SJCRH30 (cell line): Measurements from ENCODE around the gene UBE2Q2. TPM values are rescaled to one million over a fixed set of nuclear protein-coding genes. Genes with fewer than 3 reads are reported as not detected.
"Not testable (repeated sequence)": the region's sequence is repeated elsewhere in the genome, so short reads cannot be mapped to it uniquely, and the experiment has no call there.

Experiments
- DNase-seq, 2 experiments: peaks; one replicate each; pipeline ENCODE4 v3.0.0-alpha.2; 2015 to 2020
- H3K27ac ChIP-seq: fragments of 250-450 bp; sonication (Bioruptor Pico); 2 replicates; pipeline ENCODE4 v1.5.1; 2020; ENCODE audit warnings: mild to moderate bottlenecking, moderate library complexity
- H3K27me3 ChIP-seq: fragments of 250-450 bp; sonication (Bioruptor Pico); 2 replicates; pipeline ENCODE4 v1.5.1; 2020; ENCODE audit warnings: mild to moderate bottlenecking, moderate library complexity
- H3K36me3 ChIP-seq: fragments of 250-450 bp; sonication (Bioruptor Pico); 2 replicates; pipeline ENCODE4 v1.5.1; 2020; ENCODE audit warnings: mild to moderate bottlenecking, moderate library complexity
- H3K4me1 ChIP-seq: fragments of 250-450 bp; sonication (Bioruptor Pico); 2 replicates; pipeline ENCODE4 v1.5.1; 2020; ENCODE audit warnings: mild to moderate bottlenecking, moderate library complexity
- H3K4me3 ChIP-seq: fragments of 250-450 bp; sonication (Bioruptor Pico); 2 replicates; pipeline ENCODE4 v1.5.1; 2020; ENCODE audit warnings: mild to moderate bottlenecking, moderate library complexity
- H3K9me3 ChIP-seq: fragments of 250-450 bp; sonication (Bioruptor Pico); replicated peaks from 2 replicates; pipeline ENCODE4 v1.5.1; 2020; ENCODE audit warnings: mild to moderate bottlenecking, moderate library complexity
- total RNA-seq: library from RNA; depleted of rRNA; stranded (reverse); fragments of >200 nt; shearing (Covaris generic); gene quantifications from 2 replicates; pipeline ENCODE4 v1.2.3, GENCODE V29; 2014

Gene UBE2Q2
- total RNA-seq, 1 experiment from 2014 or later: 31.5 TPM

DNA sequence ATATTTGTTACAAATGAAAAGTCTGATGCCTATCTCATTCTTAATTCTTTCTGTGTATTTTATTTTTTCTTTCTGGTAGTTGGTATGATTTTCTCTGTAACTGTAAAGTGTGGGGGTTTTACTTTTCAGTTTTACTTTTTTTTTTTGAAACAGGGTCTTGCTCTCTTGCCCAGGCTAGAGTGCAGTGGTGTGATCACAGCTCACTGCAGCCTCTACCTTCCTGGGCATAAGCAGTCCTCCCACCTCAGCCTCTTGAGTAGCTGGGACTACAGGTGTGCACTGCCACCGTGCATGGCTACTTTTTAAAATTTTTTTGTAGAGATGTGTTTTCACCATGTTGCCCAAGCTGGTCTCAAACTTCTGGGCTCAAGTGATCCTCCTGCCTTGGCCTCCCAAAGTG is 22.8 kb downstream of the UBE2Q2 start:
- H3K9me3 ChIP-seq, H3K4me1 ChIP-seq, H3K4me3 ChIP-seq, H3K27ac ChIP-seq, H3K27me3 ChIP-seq, DNase-seq: not testable (repeated sequence)
- H3K36me3 ChIP-seq: peaks cover 15% of the 10 kb centered on the region

DNA sequence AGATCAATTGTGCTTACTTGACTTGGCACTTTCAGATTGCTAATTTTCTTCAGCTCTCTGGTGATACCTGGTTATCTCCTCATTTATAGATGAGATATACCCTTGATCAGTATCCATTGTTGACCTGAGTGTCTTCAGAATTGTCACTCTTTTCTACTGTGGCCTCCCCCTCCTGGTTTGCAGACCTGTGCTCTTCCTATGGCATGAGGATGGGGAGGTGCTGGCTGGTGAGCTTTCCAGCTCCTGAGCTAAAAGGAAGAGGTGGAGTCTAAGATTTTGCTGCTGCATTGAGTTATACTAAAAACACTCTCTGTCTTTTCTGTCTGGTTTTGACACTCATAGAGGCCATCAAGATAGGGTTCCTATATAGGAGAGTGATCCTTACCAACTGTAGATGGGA is 23.7 kb downstream of the UBE2Q2 start:
- H3K9me3 ChIP-seq: no peaks in the 10 kb centered on the region
- H3K4me3 ChIP-seq: no peak overlapping the region
- H3K27me3 ChIP-seq: no peaks in the 10 kb centered on the region
- H3K27ac ChIP-seq: no peak overlapping the region
- no peak for DNase-seq
- H3K36me3 ChIP-seq: peaks cover 14% of the 10 kb centered on the region
- H3K4me1 ChIP-seq: no peaks in the 10 kb centered on the region

DNA sequence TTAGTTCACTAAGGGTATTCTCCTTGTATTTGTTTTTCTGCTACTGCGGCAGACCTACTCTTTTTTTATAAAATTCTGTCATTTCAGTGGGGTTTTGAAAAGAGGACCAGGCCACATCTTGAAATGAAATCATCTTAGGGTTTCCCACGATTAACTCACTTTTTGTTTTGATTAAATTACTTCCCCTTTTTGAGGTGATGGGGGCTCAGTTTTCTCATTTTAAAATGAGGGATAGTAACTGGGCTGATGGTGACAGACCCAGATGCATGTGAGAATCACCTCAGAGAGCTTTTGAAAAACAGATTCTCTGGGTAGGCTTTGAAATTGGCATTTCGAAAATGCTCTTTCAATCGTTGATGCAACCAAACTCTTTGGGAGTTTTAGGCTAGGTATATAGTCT is 24.2 kb downstream of the UBE2Q2 start:
- no peaks in the 10 kb centered on the region for H3K27me3 ChIP-seq
- H3K36me3 ChIP-seq: peaks cover 14% of the 10 kb centered on the region
- H3K27ac ChIP-seq: no peak overlapping the region
- no peak overlapping the region for H3K4me3 ChIP-seq
- no peaks in the 10 kb centered on the region for H3K9me3 ChIP-seq
- no peaks in the 10 kb centered on the region for H3K4me1 ChIP-seq
- no peak for DNase-seq

DNA sequence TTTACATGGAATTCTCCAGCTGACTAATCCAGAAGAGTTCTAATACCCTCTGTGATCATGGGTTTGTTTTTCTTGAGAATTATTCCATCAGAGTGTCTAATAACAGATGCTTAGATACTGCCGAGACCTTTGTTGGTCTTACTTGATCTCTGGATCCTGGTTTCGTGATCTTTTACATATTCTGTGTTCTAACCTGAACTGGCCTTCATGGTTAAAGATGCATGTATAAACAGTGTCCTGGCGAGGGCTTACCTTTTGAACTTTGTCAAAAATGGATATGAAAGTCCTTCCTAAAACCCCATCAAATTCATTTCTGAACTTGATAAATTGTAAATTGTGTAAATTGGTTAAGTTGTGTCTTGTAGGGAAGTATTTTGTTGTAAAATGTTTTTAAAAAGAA is 24.8 kb downstream of the UBE2Q2 start:
- DNase-seq: no peak
- H3K36me3 ChIP-seq: peaks cover 18% of the 10 kb centered on the region
- H3K4me3 ChIP-seq: no peak overlapping the region

DNA sequence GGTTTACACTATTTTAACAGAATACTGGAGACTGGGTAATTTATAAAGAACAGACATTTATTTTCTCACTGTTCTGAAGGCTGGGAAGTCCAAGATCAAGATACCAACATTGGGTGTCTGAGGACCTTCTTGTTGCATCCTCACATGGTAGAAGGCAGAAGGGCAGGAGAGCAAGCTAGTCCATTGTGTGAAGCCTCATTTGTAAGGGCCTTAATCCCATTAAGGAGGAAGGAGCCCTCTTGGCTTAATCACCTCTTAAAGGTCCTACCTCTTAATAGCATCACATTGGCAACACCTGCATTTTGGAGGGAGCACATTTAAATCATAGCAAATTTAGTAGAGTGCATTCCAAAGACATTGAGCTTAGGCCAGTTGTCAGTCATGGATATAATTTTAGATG is 26.2 kb downstream of the UBE2Q2 start:
- DNase-seq: no peak

More for the DNA sequence above, 24.8 kb downstream of the UBE2Q2 start:
- H3K27me3 ChIP-seq: no peaks in the 10 kb centered on the region
- no peaks in the 10 kb centered on the region for H3K9me3 ChIP-seq
- no peak overlapping the region for H3K27ac ChIP-seq
- no peaks in the 10 kb centered on the region; the same call in 1 of the 2 replicates for H3K4me1 ChIP-seq

DNA sequence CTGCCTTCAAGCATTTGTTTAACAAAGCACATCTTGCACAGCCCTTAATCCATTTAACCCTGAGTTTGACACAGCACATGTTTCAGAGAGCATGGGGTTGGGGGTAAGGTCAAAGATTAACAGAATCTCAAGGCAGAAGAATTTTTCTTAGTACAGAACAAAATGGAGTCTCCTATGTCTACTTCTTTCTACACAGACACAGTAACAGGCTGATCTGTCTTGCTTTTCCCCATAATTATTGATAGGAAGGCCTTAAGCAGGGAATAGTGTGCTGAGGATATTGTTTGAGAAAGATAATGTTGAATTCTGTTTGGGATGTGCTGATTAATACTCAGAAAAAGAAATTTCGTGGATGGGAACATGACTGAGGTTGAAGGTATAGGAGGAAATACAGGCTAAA is 28.3 kb downstream of the UBE2Q2 start:
- H3K27me3 ChIP-seq, H3K9me3 ChIP-seq, H3K27ac ChIP-seq, H3K4me3 ChIP-seq, DNase-seq, H3K4me1 ChIP-seq: not testable (repeated sequence)
- H3K36me3 ChIP-seq: peaks cover 40% of the 10 kb centered on the region

More for the DNA sequence above, 26.2 kb downstream of the UBE2Q2 start:
- Histone ChIP-seq H3K4me1 (no peaks in the 10 kb centered on the region; the same call in 1 of the 2 replicates), H3K9me3 (no peaks in the 10 kb centered on the region), H3K27ac (no peak overlapping the region), H3K4me3 (no peak overlapping the region), H3K27me3 (no peaks in the 10 kb centered on the region), H3K36me3 (peaks cover 24% of the 10 kb centered on the region)

DNA sequence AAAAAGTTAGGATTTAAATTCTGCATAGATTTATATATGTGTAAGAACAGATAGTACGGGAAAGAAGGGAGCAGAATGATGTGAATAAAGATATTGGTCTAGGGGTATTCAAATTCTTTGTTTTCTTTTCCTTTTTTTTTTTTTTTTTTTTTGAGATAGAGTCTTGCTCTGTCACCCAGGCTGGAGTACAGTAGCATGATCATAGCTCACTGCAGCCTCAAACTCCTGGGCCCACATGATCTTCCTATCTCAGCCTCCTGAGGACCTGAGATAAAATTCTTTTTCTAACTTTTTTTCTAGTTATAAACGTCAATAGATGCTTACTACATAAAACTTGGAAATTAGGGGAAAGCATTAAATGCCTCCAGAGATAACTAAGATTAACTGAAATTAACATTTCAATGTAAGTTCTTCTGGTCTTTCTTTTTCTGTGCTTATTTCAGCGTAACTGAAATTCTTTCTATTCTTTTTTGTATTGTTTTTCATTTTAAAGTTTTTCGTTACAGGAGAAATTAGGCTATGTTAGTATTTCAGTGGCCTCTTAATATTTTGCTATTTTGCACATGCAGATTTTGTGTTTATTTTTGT is 29.2 kb downstream of the UBE2Q2 start:
- no peak for DNase-seq
- Histone ChIP-seq H3K36me3 (peaks cover 40% of the 10 kb centered on the region), H3K27ac (no peak overlapping the region), H3K9me3 (no peaks in the 10 kb centered on the region), H3K27me3 (no peaks in the 10 kb centered on the region), H3K4me3 (no peak overlapping the region), H3K4me1 (no peaks in the 10 kb centered on the region; the same call in 1 of the 2 replicates)

DNA sequence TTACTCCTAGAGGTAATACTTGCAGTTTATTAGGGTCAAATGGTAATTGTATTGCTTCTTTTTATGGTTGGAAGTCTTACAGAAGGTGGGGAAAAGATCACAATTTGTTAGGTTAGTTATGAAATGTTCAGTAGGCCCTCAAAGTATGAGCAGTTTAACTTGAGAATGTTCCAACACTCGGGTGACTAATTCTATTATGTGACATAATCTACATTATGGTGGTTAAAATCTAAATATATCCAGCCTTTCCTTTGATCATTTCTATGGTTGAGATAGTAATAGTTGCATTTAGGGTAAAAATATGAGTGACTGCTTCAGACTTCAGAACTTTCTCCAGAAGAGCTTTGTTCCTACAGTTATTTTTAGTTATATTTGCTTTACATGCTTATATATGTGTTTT is 40.8 kb downstream of the UBE2Q2 start:
- no peaks in the 10 kb centered on the region for H3K9me3 ChIP-seq
- DNase-seq: no peak
- H3K4me1 ChIP-seq: no peaks in the 10 kb centered on the region
- no peak overlapping the region for H3K27ac ChIP-seq
- H3K4me3 ChIP-seq: no peak overlapping the region
- H3K27me3 ChIP-seq: no peaks in the 10 kb centered on the region
- peaks cover 22% of the 10 kb centered on the region for H3K36me3 ChIP-seq

DNA sequence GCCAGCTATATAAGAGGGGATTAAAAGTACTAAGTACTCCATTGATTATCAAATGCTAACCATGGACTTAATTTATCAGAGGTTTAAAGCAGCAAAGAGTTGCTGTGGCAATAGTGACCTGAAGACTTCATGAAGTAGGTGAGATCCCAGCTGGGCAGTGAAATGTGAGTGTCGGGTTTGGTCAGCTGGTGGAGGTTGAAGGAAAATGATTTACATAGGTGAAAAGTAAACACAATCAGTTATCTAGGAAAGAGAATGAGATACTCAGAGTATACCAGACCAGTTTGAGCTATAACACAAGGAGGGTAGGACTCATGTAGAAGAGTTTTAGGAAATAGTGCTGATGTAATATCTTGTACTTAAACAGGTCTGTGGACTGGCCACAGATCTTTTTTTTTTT is 43.9 kb downstream of the UBE2Q2 start:
- no peak for DNase-seq
- no peak overlapping the region for H3K4me3 ChIP-seq
- H3K27ac ChIP-seq: no peak overlapping the region
- peaks cover 15% of the 10 kb centered on the region for H3K36me3 ChIP-seq
- peaks cover 8% of the 10 kb centered on the region; the same call in 1 of the 2 replicates for H3K4me1 ChIP-seq
- no peaks in the 10 kb centered on the region for H3K9me3 ChIP-seq
- H3K27me3 ChIP-seq: no peaks in the 10 kb centered on the region

DNA sequence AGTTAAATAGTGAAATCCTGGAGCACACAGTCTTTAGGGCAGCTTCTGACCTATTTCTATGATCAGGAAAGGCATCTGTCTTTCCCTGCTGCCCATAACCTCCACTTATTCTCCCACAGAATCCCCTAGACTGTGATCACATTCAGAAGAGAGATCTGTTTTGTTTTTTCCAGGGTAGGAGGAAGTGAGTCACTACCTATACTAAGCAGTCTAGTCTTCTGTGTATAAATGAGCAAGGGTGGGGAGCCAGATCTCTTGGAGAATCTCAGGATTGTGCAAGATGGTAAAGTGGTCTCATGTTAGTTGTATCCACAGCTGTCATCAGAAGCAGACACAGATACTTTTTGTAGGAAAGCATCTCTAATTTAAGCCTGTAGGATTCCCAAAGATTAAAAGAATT is 48.6 kb downstream of the UBE2Q2 start:
- peaks cover 8% of the 10 kb centered on the region; the same call in 1 of the 2 replicates for H3K36me3 ChIP-seq
- no peak overlapping the region for H3K4me3 ChIP-seq
- no peaks in the 10 kb centered on the region for H3K9me3 ChIP-seq
- H3K27me3 ChIP-seq: no peaks in the 10 kb centered on the region
- H3K4me1 ChIP-seq: peaks cover 8% of the 10 kb centered on the region; the same call in 1 of the 2 replicates
- DNase-seq: peak in 1 of 2 experiments; percentile 15
- H3K27ac ChIP-seq: no peak overlapping the region

DNA sequence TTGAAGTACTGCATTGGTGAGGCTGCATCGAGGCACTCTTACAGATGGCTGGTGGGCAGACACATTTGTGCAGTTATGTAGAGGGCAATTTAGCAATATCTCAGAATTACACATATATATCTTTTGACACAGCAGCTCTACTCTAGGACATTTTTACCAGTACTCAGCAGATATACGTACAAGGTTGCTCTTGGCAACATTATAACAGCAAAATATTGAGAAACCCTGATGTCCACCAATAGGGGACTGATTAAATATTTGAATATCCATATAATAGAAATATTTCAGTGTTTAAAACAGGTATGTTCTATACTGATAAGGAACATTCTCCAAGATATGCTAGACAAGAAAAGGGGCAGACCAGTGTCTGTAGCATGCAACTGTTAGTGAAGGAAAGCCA is 52.5 kb downstream of the UBE2Q2 start:
- Histone ChIP-seq H3K9me3 (no peaks in the 10 kb centered on the region), H3K36me3 (peaks cover 6% of the 10 kb centered on the region), H3K4me1 (peaks cover 8% of the 10 kb centered on the region; the same call in 1 of the 2 replicates), H3K27me3 (no peaks in the 10 kb centered on the region), H3K27ac (no peak overlapping the region), H3K4me3 (no peak overlapping the region)
- no peak for DNase-seq

DNA sequence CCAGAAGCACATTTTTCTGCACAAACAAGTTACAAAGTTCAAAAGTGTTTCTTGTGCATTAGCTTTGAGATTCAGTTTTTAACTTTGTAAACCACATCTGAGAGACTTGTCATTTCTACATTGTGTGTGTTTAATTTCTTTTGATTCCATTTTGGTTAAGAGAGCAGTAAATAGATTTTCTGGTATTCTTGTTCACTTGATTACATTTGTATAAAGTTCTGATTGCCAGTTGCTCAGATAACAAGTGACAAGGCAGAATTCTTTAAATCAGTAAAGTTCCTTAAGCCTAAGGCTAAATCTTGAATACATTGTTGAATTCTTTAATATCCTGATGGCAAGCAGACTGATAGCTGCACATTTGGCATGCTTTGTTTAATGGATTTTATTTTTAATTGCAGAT is 57.3 kb downstream of the UBE2Q2 start:
- Histone ChIP-seq H3K4me3 (no peak overlapping the region), H3K27ac (no peak overlapping the region), H3K36me3 (peaks cover 9% of the 10 kb centered on the region), H3K9me3 (no peaks in the 10 kb centered on the region), H3K4me1 (peaks cover 5% of the 10 kb centered on the region; the same call in 1 of the 2 replicates), H3K27me3 (no peaks in the 10 kb centered on the region)
- DNase-seq: no peak

DNA sequence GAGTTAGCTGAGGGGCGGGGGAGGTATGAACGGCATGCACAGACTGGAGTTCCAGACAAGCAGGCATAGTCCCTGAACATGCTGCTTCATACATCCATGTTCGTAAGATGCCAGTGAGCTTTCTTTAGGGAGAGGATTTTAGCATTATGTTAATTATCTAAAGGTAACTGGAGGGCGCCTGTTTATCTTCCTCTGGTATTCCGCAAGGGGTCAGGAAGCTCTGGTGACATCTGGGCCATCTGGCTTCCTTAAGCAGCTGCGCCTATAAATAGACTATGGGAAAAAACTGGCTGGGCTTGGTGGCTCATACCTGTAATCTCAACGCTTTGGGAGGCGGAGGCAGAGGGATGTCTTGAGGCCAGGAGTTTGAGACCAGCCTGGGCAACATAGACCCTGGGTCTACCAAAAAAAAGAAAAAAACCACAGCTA is 58.9 kb downstream of the UBE2Q2 start:
- no peaks in the 10 kb centered on the region for H3K9me3 ChIP-seq
- H3K36me3 ChIP-seq: peaks cover 13% of the 10 kb centered on the region
- DNase-seq: peak in 1 of 2 experiments; percentile 13
- H3K27ac ChIP-seq: no peak overlapping the region
- no peak overlapping the region for H3K4me3 ChIP-seq
- peaks cover 5% of the 10 kb centered on the region; the same call in 1 of the 2 replicates for H3K4me1 ChIP-seq
- no peaks in the 10 kb centered on the region for H3K27me3 ChIP-seq

DNA sequence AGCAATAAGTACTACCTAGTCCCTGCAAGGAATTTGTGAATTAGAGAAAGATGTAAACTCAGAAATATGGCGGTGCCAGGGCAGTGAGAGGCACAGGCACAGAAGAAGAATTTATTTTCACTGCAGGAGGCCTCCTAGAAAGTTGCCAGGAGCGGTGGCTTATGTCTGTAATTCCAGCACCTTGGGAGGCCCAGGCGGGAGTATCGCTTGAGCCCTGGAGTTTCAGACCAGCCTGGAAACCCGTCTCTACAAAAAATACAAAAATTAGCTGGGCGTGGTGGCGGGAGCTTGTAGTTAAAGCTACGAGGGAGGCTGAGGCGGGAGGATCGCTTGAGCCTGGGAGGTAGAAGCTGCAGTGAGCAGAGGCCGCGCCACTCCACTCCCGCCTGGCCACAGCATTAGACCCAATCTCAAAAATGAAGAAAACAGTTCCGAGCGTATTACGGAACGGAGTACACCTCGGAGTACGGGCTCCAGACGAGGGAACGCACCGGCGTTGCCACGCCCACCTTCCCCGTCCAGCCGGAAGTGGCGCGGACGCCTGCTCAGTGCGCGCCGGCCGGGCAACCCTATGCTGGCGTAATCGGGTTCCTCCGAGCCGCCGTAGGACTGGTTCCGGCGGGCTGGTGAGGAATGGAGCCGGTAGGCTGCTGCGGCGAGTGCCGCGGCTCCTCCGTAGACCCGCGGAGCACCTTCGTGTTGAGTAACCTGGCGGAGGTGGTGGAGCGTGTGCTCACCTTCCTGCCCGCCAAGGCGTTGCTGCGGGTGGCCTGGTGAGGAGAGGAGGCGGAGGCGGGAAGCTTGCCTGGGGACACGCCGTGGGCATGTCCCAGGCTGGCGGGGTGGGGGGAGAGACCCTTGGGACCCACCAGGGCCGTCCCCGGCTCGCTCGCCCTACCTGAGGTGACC is 60.3 kb downstream of the UBE2Q2 start, which contains the start of gene FBXO22:
Gene FBXO22, plus strand, starts transcription at position 548 of the 909 bp plus-strand sequence. Its CDS starts 86 bp downstream, at position 634.
- DNase-seq: peak; percentile 91 to 92
- H3K9me3 ChIP-seq: no peaks in the 10 kb centered on the region
- H3K4me1 ChIP-seq: peaks cover 5% of the 10 kb centered on the region; the same call in 1 of the 2 replicates
- H3K4me3 ChIP-seq: peak within 1 kb of the TSS; percentile 97
- H3K36me3 ChIP-seq: peaks cover 20% of the 10 kb centered on the region
- H3K27me3 ChIP-seq: no peaks in the 10 kb centered on the region
- peak within 1 kb of the TSS; percentile 72 for H3K27ac ChIP-seq

DNA sequence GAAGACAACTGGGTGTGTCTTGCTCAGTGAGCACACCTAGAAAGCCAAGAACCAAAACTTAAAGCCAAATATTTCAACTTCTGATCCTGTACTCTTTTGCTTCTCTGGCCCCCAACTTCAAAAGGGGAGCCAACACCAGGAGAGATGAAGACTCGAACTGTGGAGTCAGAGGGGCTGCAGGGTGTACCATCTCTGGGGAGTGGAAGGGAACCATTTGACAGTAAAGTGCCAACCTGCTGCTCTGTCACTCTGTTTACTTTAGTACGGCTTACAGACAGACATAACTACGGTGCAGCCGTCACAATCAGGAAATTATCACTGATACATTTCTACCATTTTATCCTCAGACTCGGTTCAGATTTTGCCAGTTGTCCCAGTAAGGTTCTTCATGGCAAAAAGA is 62.0 kb downstream of the UBE2Q2 start:
- no peaks in the 10 kb centered on the region for H3K27me3 ChIP-seq
- no peaks in the 10 kb centered on the region for H3K9me3 ChIP-seq
- peaks cover 21% of the 10 kb centered on the region for H3K36me3 ChIP-seq
- H3K27ac ChIP-seq: no peak overlapping the region
- H3K4me1 ChIP-seq: peaks cover 5% of the 10 kb centered on the region; the same call in 1 of the 2 replicates
- DNase-seq: no peak
- no peak overlapping the region for H3K4me3 ChIP-seq
